Stimulated activated CD4-positive, alpha-beta T cell treated with anti-CD3 and anti-CD28 coated beads, Interleukin-4, amount 100 ng/mL, for 48 hours (primary cell): ENCODE results near the gene ZMYND19.
A peak's percentile ranks its signal among the peaks of the same experiment; 100 is the strongest.
"Not testable (repeated sequence)": the region's sequence is repeated elsewhere in the genome, so short reads cannot be mapped to it uniquely, and the experiment has no call there.

ENCODE experiments used
- DNase-seq, 2 donors: peaks; one replicate each; pipeline ENCODE4 v3.0.0-alpha.2; 2020; ENCODE audit warnings: low read depth in 2 of 2

The ZMYND19 gene

GRCh38 chr9:137556069-137556838 is 34.1 kb downstream of the ZMYND19 start:
- no peak for DNase-seq

GRCh38 chr9:137555179-137555578 is 35.1 kb downstream of the ZMYND19 start:
- DNase-seq, result no peak

GRCh38 chr9:137554349-137554748 is 36.0 kb downstream of the ZMYND19 start:
- DNase-seq, result no peak

- DNase-seq, result not testable (repeated sequence)
Measured at GRCh38 chr9:137553654-137554053, 36.7 kb downstream of the ZMYND19 start.

GRCh38 chr9:137552022-137552768 is 38.1 kb downstream of the ZMYND19 start:
- peak; percentile 8 to 16 for DNase-seq

GRCh38 chr9:137551264-137552021 is 38.9 kb downstream of the ZMYND19 start, which contains the start of gene MRPL41:
Gene MRPL41 (plus strand): TSS chr9:137551879. CDS start chr9:137552082, 203 bp downstream.
- peak; percentile 82 to 86 for DNase-seq

- DNase-seq, result not testable (repeated sequence)
Measured at GRCh38 chr9:137550958-137551263, 39.4 kb downstream of the ZMYND19 start.

GRCh38 chr9:137550231-137550621 is 40.1 kb downstream of the ZMYND19 start, which contains the start of gene PNPLA7:
Gene PNPLA7 (minus strand): TSS chr9:137550402. CDS start chr9:137550197, 205 bp downstream.
- peak; percentile 22 to 35 for DNase-seq

- DNase-seq, result no peak
Measured at GRCh38 chr9:137547687-137548543, 42.4 kb downstream of the ZMYND19 start.

GRCh38 chr9:137545123-137545522 is 45.2 kb downstream of the ZMYND19 start:
- DNase-seq, result no peak

- DNase-seq, result no peak
Measured at GRCh38 chr9:137544176-137544760, 46.0 kb downstream of the ZMYND19 start.

- DNase-seq, result no peak
Measured at GRCh38 chr9:137543237-137543963, 46.9 kb downstream of the ZMYND19 start.

GRCh38 chr9:137542486-137542885 is 47.8 kb downstream of the ZMYND19 start:
- DNase-seq, result no peak

GRCh38 chr9:137540536-137540935 is 49.8 kb downstream of the ZMYND19 start:
- DNase-seq, result no peak

- no peak for DNase-seq
Measured at GRCh38 chr9:137538058-137538457, 52.3 kb downstream of the ZMYND19 start.

- not testable (repeated sequence) for DNase-seq
Measured at GRCh38 chr9:137536594-137537131, 53.6 kb downstream of the ZMYND19 start.

- DNase-seq, result no peak
Measured at GRCh38 chr9:137535120-137535428, 55.2 kb downstream of the ZMYND19 start.

GRCh38 chr9:137534256-137535119 is 55.8 kb downstream of the ZMYND19 start:
- DNase-seq, result no peak

GRCh38 chr9:137532891-137533468 is 57.3 kb downstream of the ZMYND19 start:
- not testable (repeated sequence) for DNase-seq
